Measurements from ENCODE around the gene FOXI1.
A peak's percentile ranks its signal among the peaks of the same experiment; 100 is the strongest.
"Not testable (repeated sequence)": the region's sequence is repeated elsewhere in the genome, so short reads cannot be mapped to it uniquely, and the experiment has no call there.

FOXI1 gene

GRCh38 chr5:170092455-170093101 lies 13.1 kb upstream of the FOXI1 start:
- DNase-seq (ENCODE audit: low read depth in 1 of 2, low spot score in 1 of 2): no peak

DNA sequence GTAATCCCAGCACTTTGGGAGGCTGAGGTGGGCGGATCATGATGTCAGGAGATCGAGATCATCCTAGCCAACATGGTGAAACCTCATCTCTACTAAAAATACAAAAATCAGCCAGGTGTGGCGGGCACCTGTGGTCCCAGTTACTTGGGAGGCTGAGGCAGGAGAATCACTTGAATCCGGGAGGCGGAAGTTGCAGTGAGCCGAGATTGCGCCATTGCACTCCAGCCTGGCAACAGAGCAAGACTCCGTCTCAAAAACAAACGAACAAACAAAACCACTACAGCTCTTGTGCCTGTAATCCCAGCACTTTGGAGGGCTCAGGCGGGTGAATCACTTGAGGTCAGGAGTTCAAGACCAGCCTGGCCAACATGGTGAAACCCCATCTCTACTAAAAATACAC lies 11.4 kb upstream of the FOXI1 start:
- not testable (repeated sequence) for DNase-seq (ENCODE audit: low read depth in 1 of 2, low spot score in 1 of 2)

GRCh38 chr5:170095646-170096045 lies 10.1 kb upstream of the FOXI1 start:
- no peak for DNase-seq (ENCODE audit: low read depth in 1 of 2, low spot score in 1 of 2)

DNA sequence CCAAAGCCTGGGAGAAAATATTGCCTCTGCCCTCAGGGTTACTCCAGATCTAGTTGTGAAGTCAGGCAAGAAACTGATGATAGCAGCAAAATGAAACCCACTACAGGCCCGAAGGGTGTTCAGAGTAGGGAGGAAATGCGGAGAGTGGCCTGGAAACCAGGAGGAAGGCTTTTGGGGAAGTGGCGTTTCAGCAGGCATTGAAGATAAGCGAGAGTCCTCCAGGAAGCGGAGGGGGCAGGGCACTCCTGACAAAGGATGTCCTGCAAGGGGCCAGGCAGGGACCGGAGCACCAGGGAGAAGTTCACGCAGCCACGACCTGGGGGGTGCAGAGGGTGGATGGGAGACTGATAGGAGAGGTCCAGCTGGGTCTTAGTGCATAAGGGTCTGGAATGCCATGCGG lies 7.8 kb upstream of the FOXI1 start:
- no peak for DNase-seq (ENCODE audit: low read depth in 1 of 2, low spot score in 1 of 2)

DNA sequence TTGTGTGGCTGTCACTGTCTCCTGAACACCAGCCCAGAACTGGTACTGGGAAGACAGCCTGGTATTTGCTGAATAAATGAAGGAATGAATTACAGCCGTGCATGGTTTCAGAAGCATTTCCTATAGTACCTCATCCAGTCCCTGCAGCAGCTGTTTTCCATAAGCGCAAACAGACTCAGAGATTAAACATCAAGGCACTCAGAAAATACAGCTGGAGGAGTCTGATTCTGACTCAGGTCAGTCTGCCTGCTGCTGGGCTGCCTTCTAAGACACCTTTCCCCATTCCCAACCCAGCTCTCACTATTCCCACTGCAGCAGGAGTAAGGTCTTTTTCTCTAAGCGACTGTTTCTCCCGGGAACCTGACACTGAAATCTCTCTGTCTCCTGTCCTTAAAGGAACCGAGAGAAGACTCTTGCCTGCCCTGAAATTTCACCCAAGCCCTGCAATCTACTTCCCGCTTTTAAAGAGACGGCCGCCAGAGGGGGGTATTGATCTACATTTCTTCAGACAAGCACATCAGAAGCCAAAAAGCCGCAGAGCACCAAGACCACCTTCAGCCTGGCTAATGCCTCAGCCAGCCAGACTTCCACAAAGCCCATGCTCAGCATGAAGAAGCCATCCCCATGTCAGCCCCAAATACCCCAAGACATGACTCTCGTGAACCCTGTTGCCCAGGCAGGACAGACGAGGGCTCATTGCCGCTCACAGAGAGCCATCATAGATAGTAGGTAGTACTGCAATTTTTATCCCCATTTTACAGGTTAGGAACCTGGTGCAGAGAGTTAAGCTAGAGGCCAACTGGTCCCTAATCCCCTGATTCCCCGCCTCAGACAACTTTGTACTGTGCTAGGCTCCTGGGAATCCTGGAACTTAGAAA lies 5.4 kb upstream of the FOXI1 start:
- peak; percentile 36 to 52 for DNase-seq (ENCODE audit: low read depth in 1 of 2, low spot score in 1 of 2)

- no peak for DNase-seq (ENCODE audit: low read depth in 1 of 2, low spot score in 1 of 2)
Measured at GRCh38 chr5:170103447-170103846, 2.2 kb upstream of the FOXI1 start.

DNA sequence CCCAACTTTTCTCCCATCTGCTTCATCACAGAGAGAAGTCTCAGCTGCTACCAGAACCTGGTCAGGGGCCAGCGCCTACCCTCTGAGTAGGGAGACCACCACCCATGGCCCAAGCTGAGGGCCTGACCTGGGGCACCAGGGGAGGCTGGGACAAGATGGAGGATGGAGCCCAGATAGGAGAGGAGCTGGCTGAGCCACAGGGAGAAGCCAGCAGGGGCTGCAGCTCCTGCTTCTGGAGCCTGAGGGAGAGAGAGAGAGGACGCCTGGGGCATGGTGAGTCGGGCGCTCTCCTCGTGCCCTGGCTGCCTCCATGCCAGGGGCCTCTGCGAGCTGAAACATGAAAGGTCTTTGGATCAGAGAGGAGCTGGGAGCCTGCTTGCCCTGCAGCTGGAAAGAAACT lies 1.4 kb upstream of the FOXI1 start:
- no peak for DNase-seq (ENCODE audit: low read depth in 1 of 2, low spot score in 1 of 2)

GRCh38 chr5:170104710-170105109 lies 987 bp upstream of the FOXI1 start:
- no peak for DNase-seq (ENCODE audit: low read depth in 1 of 2, low spot score in 1 of 2)

GRCh38 chr5:170107674-170108073 lies 2.0 kb downstream of the FOXI1 start:
- DNase-seq (ENCODE audit: low read depth in 1 of 2, low spot score in 1 of 2): no peak

GRCh38 chr5:170108266-170108785 lies 2.6 kb downstream of the FOXI1 start:
- DNase-seq (ENCODE audit: low read depth in 1 of 2, low spot score in 1 of 2): no peak

DNA sequence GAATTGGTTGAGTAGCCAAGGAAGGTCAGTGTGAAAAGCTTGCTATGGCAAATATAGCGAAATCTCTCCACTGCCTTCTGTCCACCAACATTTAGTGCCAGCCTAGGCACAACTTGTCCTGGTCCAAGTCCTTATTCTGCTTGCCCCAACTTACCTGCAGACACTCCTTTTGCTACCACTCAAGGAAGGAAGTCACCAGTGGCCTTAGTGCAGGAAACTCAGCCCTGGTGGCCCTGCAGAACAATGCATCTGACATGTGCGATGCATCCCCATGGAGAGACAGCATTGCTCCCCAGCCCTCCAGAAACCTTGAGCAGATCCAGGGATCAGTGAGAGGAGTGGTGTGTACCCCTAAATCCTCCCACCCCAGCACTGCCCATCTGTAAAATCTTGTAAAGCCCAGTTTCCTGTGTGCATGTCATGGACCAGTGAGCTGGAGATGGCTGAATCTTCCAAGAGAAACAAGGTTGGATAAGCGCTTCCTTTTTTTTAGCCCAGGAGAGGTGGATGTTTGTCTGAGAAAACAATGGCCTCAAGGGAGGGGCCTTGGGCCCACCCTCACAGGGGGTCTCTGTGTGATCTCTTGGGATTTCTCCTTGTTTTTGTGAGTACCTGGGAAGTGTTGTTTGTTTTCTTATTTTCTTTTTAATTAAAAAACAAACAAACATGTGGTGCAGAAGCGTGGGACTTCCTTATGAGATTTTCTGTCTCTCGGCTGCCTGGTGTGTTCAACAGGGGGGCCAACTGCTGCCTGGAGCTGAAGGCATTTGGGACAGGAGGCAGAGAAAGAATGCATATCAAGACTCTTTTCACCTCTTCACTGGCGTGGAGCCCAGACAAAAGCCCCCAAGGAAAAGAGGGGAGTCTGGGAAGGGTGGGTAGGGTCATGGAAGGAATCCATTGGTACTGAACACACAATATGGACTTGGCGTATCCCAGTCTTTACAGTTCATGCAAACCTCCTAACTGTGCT lies 3.6 kb downstream of the FOXI1 start:
- DNase-seq (ENCODE audit: low read depth in 1 of 2, low spot score in 1 of 2): no peak

DNA sequence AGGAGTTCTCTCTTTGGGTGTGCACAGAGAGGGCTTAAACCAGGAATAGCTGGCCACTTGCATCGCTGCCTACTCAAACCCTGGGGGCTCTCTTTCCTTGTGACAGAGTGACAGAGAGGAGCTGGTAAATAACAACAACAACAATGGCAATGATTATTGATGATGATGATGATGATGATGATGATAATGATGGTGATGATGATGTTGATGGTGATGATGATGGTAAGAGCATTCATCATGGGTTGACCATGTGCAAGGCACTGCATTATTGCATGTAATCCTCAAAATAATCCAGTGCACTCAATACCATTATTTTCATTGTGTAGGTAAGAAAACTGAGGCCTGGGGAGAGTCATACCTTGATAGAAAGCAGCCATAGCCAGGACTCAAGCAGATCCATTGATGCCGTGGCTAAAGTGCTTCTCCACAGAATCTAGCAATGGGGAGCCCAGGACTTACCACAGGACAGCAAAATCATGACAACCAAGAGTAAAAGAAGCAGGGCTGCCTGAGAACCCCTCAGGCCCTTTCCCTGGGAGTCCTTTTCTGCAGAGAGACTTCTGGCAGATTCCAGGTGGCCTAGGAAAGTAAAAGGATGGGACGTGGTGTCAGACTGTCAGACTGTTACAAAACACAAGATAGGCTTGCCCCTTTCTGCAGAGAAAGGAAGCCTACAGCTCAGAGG lies 4.8 kb downstream of the FOXI1 start:
- no peak for DNase-seq (ENCODE audit: low read depth in 1 of 2, low spot score in 1 of 2)

- no peak for DNase-seq (ENCODE audit: low read depth in 1 of 2, low spot score in 1 of 2)
Measured at GRCh38 chr5:170111088-170111785, 5.5 kb downstream of the FOXI1 start.

- no peak for DNase-seq (ENCODE audit: low read depth in 1 of 2, low spot score in 1 of 2)
Measured at GRCh38 chr5:170112876-170113521, 7.3 kb downstream of the FOXI1 start.

- no peak for DNase-seq (ENCODE audit: low read depth in 1 of 2, low spot score in 1 of 2)
Measured at GRCh38 chr5:170113522-170113900, 7.8 kb downstream of the FOXI1 start.

GRCh38 chr5:170114271-170114670 lies 8.6 kb downstream of the FOXI1 start:
- DNase-seq (ENCODE audit: low read depth in 1 of 2, low spot score in 1 of 2): no peak

DNA sequence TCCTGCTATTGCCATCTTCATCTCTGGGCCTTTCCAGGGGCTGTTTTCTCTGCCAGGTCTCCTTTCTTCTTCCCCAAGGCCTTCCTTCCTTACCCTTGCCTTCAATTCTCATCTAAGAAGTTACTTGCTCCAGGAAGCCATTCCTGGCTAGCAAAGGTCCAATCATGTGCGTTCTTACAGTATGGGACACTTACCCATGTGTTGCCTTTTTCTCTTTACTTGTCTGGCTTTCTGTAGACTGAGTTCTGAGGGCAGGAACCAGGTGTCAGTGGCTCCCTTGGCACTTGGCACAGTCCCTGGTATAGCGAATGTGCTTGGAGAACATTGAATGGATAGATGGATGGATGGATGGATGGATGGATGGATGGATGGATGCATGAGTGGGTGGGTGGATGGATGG lies 10.2 kb downstream of the FOXI1 start:
- no peak for DNase-seq (ENCODE audit: low read depth in 1 of 2, low spot score in 1 of 2)

DNA sequence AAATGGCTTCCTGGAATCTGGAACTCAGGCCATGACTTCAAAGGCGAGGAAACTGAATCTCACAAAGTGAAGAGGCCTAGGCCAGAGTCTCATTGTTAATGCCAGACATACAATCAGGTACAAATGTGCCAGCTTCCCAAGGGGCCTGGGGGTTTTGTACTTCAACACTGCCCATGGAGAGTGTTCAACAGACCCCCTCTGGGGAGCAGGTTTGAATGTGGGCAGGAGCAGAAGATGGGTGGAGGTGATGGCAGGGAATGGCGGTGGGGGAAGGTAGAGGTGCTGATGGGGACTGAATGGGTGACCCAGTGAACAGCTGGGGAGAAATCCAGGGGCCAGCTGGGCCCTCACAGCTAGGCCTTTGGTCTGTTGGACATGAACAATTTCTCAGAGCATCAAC lies 12.0 kb downstream of the FOXI1 start:
- DNase-seq (ENCODE audit: low read depth in 1 of 2, low spot score in 1 of 2): no peak

GRCh38 chr5:170120576-170120975 lies 14.9 kb downstream of the FOXI1 start:
- no peak for DNase-seq (ENCODE audit: low read depth in 1 of 2, low spot score in 1 of 2)

- no peak for DNase-seq (ENCODE audit: low read depth in 1 of 2, low spot score in 1 of 2)
Measured at GRCh38 chr5:170121321-170121720, 15.6 kb downstream of the FOXI1 start.
